Adrenal gland (tissue), 5 donors: ENCODE results near the gene ZDHHC20.
A peak's percentile ranks its signal among the peaks of the same experiment; 100 is the strongest.

Source experiments
- POLR2A ChIP-seq, 2 donors: fragments of 450-650 bp; IDR thresholded peaks; one replicate each; pipeline ENCODE4 v1.6.1; 2017; ENCODE audit warnings: antibody characterized with exemption in 2 of 2, mild to moderate bottlenecking in 2 of 2, moderate library complexity in 1 of 2
- TF ChIP-seq, protein P1 (sequence below), 6 experiments: fragments of 450-650 bp in 4 of 6; fragments of 200-600 bp in 2 of 6; sonication (generic) in 1 of 6; IDR thresholded peaks; 1 replicate in 5 of 6; 2 replicates in 1 of 6; pipeline versions ENCODE4 v1.5.1 to v1.8.0; 2016 to 2021; ENCODE audit warnings: antibody characterized with exemption in 6 of 6, mild to moderate bottlenecking in 2 of 6, moderate library complexity in 1 of 6
- donor health status: DM: no; HTN: no; CAD: no.

DNA sequence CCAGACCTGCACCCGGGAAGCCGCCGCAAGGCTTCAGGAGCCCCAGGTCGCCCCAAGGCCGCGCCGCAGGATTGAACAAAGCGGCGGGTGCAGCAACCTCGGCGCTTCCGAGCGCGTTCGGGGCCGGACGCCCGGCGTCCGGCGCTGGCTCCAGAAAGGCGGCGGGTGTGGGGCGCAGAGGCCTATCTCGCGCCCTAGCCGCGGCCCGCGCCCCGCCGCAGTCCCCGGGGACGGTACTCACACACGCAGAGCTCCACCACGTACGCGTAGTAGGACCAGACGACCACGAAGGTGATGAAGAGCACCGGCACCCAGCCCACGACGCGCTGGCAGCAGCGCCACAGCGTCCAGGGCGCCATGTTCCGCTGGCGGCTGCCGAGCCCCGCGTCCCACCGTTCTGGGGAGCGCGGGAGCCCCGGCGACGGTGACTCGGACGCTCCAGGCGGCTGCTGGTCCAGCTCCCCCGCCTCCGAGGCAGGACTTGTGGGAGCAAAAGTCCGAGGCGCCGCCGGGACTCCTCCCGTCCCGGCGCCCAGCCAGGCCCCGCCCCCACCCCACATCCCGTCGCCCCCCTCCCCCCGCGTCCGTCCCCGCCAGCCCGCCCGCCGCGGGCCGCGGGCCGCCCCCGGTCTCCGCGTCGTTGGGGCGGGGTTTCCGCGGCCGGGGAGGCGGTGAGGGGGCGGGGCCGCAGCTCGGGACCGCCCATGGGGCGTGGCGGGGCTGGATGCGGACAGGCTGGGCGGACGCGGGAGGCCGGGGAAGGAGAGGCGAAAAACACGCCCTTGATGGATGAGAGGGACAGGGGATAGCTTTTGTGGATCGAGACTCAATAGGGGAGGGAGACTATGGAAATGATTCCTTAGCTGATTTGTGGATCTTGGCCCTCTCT lies at the start of gene ZDHHC20:
- TF ChIP-seq, protein P1, sequence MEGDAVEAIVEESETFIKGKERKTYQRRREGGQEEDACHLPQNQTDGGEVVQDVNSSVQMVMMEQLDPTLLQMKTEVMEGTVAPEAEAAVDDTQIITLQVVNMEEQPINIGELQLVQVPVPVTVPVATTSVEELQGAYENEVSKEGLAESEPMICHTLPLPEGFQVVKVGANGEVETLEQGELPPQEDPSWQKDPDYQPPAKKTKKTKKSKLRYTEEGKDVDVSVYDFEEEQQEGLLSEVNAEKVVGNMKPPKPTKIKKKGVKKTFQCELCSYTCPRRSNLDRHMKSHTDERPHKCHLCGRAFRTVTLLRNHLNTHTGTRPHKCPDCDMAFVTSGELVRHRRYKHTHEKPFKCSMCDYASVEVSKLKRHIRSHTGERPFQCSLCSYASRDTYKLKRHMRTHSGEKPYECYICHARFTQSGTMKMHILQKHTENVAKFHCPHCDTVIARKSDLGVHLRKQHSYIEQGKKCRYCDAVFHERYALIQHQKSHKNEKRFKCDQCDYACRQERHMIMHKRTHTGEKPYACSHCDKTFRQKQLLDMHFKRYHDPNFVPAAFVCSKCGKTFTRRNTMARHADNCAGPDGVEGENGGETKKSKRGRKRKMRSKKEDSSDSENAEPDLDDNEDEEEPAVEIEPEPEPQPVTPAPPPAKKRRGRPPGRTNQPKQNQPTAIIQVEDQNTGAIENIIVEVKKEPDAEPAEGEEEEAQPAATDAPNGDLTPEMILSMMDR (IDR thresholded peaks at IDR 0.05): no peak
- peak; percentile 51 to 84 for TF ChIP-seq POLR2A (IDR thresholded peaks at IDR 0.05)
